Body of pancreas (tissue), 4 donors: ENCODE measurements around the gene KRTAP10-12.

Experiments used
- CTCF ChIP-seq, 7 experiments: fragments of 450-650 bp in 4 of 7; fragments of 200-600 bp in 3 of 7; sonication (generic) in 3 of 7; IDR thresholded peaks; one replicate each; pipeline ENCODE4 v1.5.1; 2016 to 2019; ENCODE audit warnings: antibody characterized with exemption in 7 of 7
- POLR2A ChIP-seq, 3 donors: fragments of 450-650 bp; IDR thresholded peaks; one replicate each; pipeline ENCODE4 v1.6.1; 2016; ENCODE audit warnings: antibody characterized with exemption in 3 of 3, mild to moderate bottlenecking in 2 of 3

- TF ChIP-seq CTCF (IDR thresholded peaks at IDR 0.05), result no peak
- no peak for TF ChIP-seq POLR2A (IDR thresholded peaks at IDR 0.05)
Observed at GRCh38 chr21:44670642-44671432, 26.1 kb upstream of the KRTAP10-12 start.
